Neuronal stem cell (in vitro differentiated cells): ENCODE results near the gene PCBP3.
A peak's percentile ranks its signal among the peaks of the same experiment; 100 is the strongest.

ENCODE experiments used
- DNase-seq: peaks from one replicate; pipeline ENCODE4 v3.0.0-alpha.2; 2013; ENCODE audit warnings: low spot score
- H2AFZ ChIP-seq: one replicate; pipeline ENCODE4 v1.6.1; 2013; ENCODE audit warnings: mild to moderate bottlenecking, low read length, inconsistent platforms
- H2AK5ac ChIP-seq: 2 replicates; pipeline ENCODE4 v1.6.1; 2013; ENCODE audit warnings: low read depth, mild to moderate bottlenecking, inconsistent platforms, low read length, moderate library complexity, mixed read lengths
- H2BK120ac ChIP-seq: 2 replicates; pipeline ENCODE4 v1.6.1; 2013; ENCODE audit warnings: low read depth, mild to moderate bottlenecking, inconsistent platforms, low read length, moderate library complexity, mixed read lengths
- H2BK12ac ChIP-seq: one replicate; pipeline ENCODE4 v1.6.1; 2013; ENCODE audit warnings: low read length, inconsistent platforms
- H2BK15ac ChIP-seq: 2 replicates; pipeline ENCODE4 v1.6.1; 2013; ENCODE audit warnings: mild to moderate bottlenecking, low read length, inconsistent platforms, mixed read lengths
- H2BK5ac ChIP-seq: one replicate; pipeline ENCODE4 v1.6.1; 2013; ENCODE audit warnings: inconsistent platforms, mild to moderate bottlenecking, low read length, moderate library complexity
- H3K14ac ChIP-seq: one replicate; pipeline ENCODE4 v1.6.1; 2013; ENCODE audit warnings: low read length, inconsistent platforms
- H3K18ac ChIP-seq: 2 replicates; pipeline ENCODE4 v1.6.1; 2013; ENCODE audit warnings: low read length, inconsistent platforms
- H3K23ac ChIP-seq: 2 replicates; pipeline ENCODE4 v1.6.1; 2013; ENCODE audit warnings: low read depth, mild to moderate bottlenecking, mixed read lengths, low read length, inconsistent platforms; ENCODE audit not compliant: poor library complexity
- H3K27ac ChIP-seq: replicated peaks from 3 replicates; pipeline ENCODE4 v1.5.1; 2013; ENCODE audit warnings: low read length, inconsistent platforms
- H3K27me3 ChIP-seq, 3 experiments: 2 replicates each; pipeline ENCODE4 v1.6.1; 2013; ENCODE audit warnings: low read length in 3 of 3, mild to moderate bottlenecking in 2 of 3, inconsistent platforms in 1 of 3, low read depth in 1 of 3, mixed read lengths in 1 of 3, moderate library complexity in 1 of 3; ENCODE audit not compliant: control insufficient read depth in 3 of 3, insufficient read depth in 3 of 3
- H3K36me3 ChIP-seq, 2 donors: replicated peaks in 1 of 2; 2 replicates each; pipeline ENCODE4 v1.6.1; 2013; ENCODE audit warnings: low read length in 2 of 2; ENCODE audit not compliant: control insufficient read depth in 2 of 2, insufficient read depth in 2 of 2
- H3K4ac ChIP-seq: 2 replicates; pipeline ENCODE4 v1.6.1; 2013; ENCODE audit warnings: inconsistent platforms, mild to moderate bottlenecking, low read length, moderate library complexity
- H3K4me1 ChIP-seq, 2 donors: 1 replicate in 1 of 2; 2 replicates in 1 of 2; pipeline ENCODE4 v1.6.1; 2013; ENCODE audit warnings: low read length in 2 of 2, low read depth in 1 of 2; ENCODE audit not compliant: control insufficient read depth in 2 of 2, insufficient read depth in 1 of 2
- H3K4me2 ChIP-seq: one replicate; pipeline ENCODE4 v1.6.1; 2013; ENCODE audit warnings: mild to moderate bottlenecking, low read length, inconsistent platforms; ENCODE audit not compliant: insufficient read depth, poor library complexity, severe bottlenecking
- H3K4me3 ChIP-seq, 2 donors: 2 replicates each; pipeline ENCODE4 v1.5.1; 2013; ENCODE audit warnings: low read length in 2 of 2, mild to moderate bottlenecking in 2 of 2, inconsistent platforms in 1 of 2, moderate library complexity in 1 of 2
- H3K79me1 ChIP-seq: one replicate; pipeline ENCODE4 v1.6.1; 2013; ENCODE audit warnings: low read depth, mild to moderate bottlenecking, inconsistent platforms, low read length, moderate library complexity
- H3K9ac ChIP-seq: one replicate; pipeline ENCODE4 v1.6.1; 2013; ENCODE audit warnings: mild to moderate bottlenecking, low read depth, low read length, inconsistent platforms; ENCODE audit not compliant: poor library complexity
- H3K9me3 ChIP-seq, 2 donors: replicated peaks in 1 of 2; 2 replicates each; pipeline versions ENCODE3 to v1.6.1; 2013; ENCODE audit warnings: low read length in 2 of 2, mild to moderate bottlenecking in 2 of 2, inconsistent platforms in 1 of 2, low read depth in 1 of 2, mixed read lengths in 1 of 2, moderate library complexity in 1 of 2; ENCODE audit not compliant: control insufficient read depth in 2 of 2, insufficient read depth in 1 of 2
- H4K8ac ChIP-seq: one replicate; pipeline ENCODE4 v1.6.1; 2013; ENCODE audit warnings: low read depth, mild to moderate bottlenecking, inconsistent platforms, low read length, moderate library complexity
- H4K91ac ChIP-seq: one replicate; pipeline ENCODE4 v1.6.1; 2013; ENCODE audit warnings: low read length, low read depth, mild to moderate bottlenecking, inconsistent platforms; ENCODE audit not compliant: poor library complexity
- WGBS, 2 donors: extraction: QIAGEN DNeasy Blood & Tissue Kit; methylation state at CpG; one replicate each; pipeline ENCODE4 v1.1.7; 2013; ENCODE audit warnings: missing lambda C conversion rate in 2 of 2, mixed read lengths in 1 of 2; ENCODE audit not compliant: insufficient read length in 2 of 2, insufficient replicate concordance in 1 of 2; ENCODE audit errors: extremely low coverage in 2 of 2; 5-methylcytosine and 5-hydroxymethylcytosine counted together

The PCBP3 gene

GRCh38 chr21:45821315-45821962 is 177.9 kb downstream of the PCBP3 start:
- Histone ChIP-seq H3K4me3 (no peak overlapping the region), H3K79me1 (no peaks in the 10 kb centered on the region), H3K9ac (no peak overlapping the region), H3K18ac (peak overlapping the region; percentile 32), H2BK12ac (no peak overlapping the region), H2BK15ac (no peak overlapping the region), H4K8ac (no peak overlapping the region), H2BK5ac (no peak overlapping the region), H3K4me2 (no peak overlapping the region), H3K4ac (no peak overlapping the region), H4K91ac (no peak overlapping the region), H3K23ac (no peak overlapping the region), H3K36me3 (no peaks in the 10 kb centered on the region), H3K9me3 (no peaks in the 10 kb centered on the region), H2AK5ac (peak overlapping the region; percentile 56), H3K14ac (no peak overlapping the region), H2AFZ (no peak overlapping the region), H3K27me3 (peaks cover 0 to 37% (median 0%) of the 10 kb centered on the region in 3 experiments), H3K27ac (no peak overlapping the region), H2BK120ac (no peak overlapping the region), H3K4me1 (peaks cover 4% of the 10 kb centered on the region in 2 donors)
- no CpG with 5 or more reads among the region's 16 CpGs for WGBS, 2 donors
- no peak for DNase-seq

GRCh38 chr21:45821998-45822397 is 178.5 kb downstream of the PCBP3 start:
- Histone ChIP-seq H3K79me1 (no peaks in the 10 kb centered on the region), H2BK120ac (no peak overlapping the region), H3K4me1 (peaks cover 4% of the 10 kb centered on the region in 2 donors), H4K8ac (no peak overlapping the region), H3K23ac (no peak overlapping the region), H3K4me2 (no peak overlapping the region), H4K91ac (no peak overlapping the region), H3K27ac (no peak overlapping the region), H3K4ac (no peak overlapping the region), H3K36me3 (no peaks in the 10 kb centered on the region), H3K14ac (no peak overlapping the region), H2AFZ (no peak overlapping the region), H2AK5ac (no peak overlapping the region), H3K27me3 (peaks cover 0 to 35% (median 0%) of the 10 kb centered on the region in 3 experiments), H3K18ac (no peak overlapping the region), H2BK15ac (no peak overlapping the region), H3K9ac (no peak overlapping the region), H2BK5ac (no peak overlapping the region), H3K9me3 (no peaks in the 10 kb centered on the region), H2BK12ac (no peak overlapping the region), H3K4me3 (no peak overlapping the region)
- no peak for DNase-seq
- no CpG with 5 or more reads among the region's 9 CpGs for WGBS, 2 donors

GRCh38 chr21:45822429-45823099 is 179.0 kb downstream of the PCBP3 start:
- WGBS, 2 donors = no CpG with 5 or more reads among the region's 9 CpGs
- Histone ChIP-seq H3K27me3 (peaks cover 0 to 39% (median 0%) of the 10 kb centered on the region in 3 experiments), H4K91ac (no peak overlapping the region), H3K9ac (no peak overlapping the region), H2BK120ac (no peak overlapping the region), H3K36me3 (no peaks in the 10 kb centered on the region), H3K27ac (no peak overlapping the region), H2AFZ (no peak overlapping the region), H2BK5ac (no peak overlapping the region), H3K4ac (no peak overlapping the region), H3K79me1 (no peaks in the 10 kb centered on the region), H3K23ac (no peak overlapping the region), H3K14ac (no peak overlapping the region), H2BK12ac (no peak overlapping the region), H3K4me3 (no peak overlapping the region), H2AK5ac (peak overlapping the region; percentile 15), H3K4me2 (no peak overlapping the region), H3K4me1 (peaks cover under 1 to 4% of the 10 kb centered on the region in 2 donors), H3K18ac (no peak overlapping the region), H3K9me3 (no peaks in the 10 kb centered on the region), H2BK15ac (no peak overlapping the region), H4K8ac (no peak overlapping the region)
- DNase-seq = no peak

GRCh38 chr21:45823100-45823681 is 179.7 kb downstream of the PCBP3 start:
- no peak overlapping the region for H3K9ac ChIP-seq
- no peaks in the 10 kb centered on the region for H3K79me1 ChIP-seq
- H3K4me1 ChIP-seq = peaks cover 0 to 4% of the 10 kb centered on the region in 2 donors
- no peak overlapping the region for H3K27ac ChIP-seq
- no peak overlapping the region for H2BK15ac ChIP-seq
- H4K8ac ChIP-seq = no peak overlapping the region
- no peak overlapping the region for H3K4me2 ChIP-seq
- H3K27me3 ChIP-seq = peaks cover 0 to 39% (median 0%) of the 10 kb centered on the region in 3 experiments
- no peak overlapping the region for H3K23ac ChIP-seq
- H3K9me3 ChIP-seq = no peaks in the 10 kb centered on the region
- no peak overlapping the region for H2BK120ac ChIP-seq
- no peak overlapping the region for H2AFZ ChIP-seq
- H3K14ac ChIP-seq = no peak overlapping the region
- H4K91ac ChIP-seq = no peak overlapping the region
- H3K36me3 ChIP-seq = no peaks in the 10 kb centered on the region
- no CpG with 5 or more reads among the region's 16 CpGs for WGBS, 2 donors
- no peak overlapping the region for H2AK5ac ChIP-seq
- H3K4me3 ChIP-seq = no peak overlapping the region
- H2BK5ac ChIP-seq = no peak overlapping the region
- H3K18ac ChIP-seq = no peak overlapping the region
- no peak overlapping the region for H2BK12ac ChIP-seq
- H3K4ac ChIP-seq = no peak overlapping the region
- DNase-seq = no peak
